NOMO-1 treated with DMSO at 0.1 percent for 48 hours (cell line): ENCODE results near the gene UNC50.

Source experiments
- DNase-seq: peaks from one replicate; lab custom pipeline; 2025; ENCODE audit not compliant: unreplicated experiment; lab: John Stamatoyannopoulos, UW

Gene UNC50

GRCh38 chr2:98608116-98608961, at the start of gene UNC50, which contains the start of gene COA5:
Gene UNC50 (plus strand): TSS chr2:98608589. CDS start chr2:98609760, 1,171 bp downstream.
Gene COA5 (minus strand): TSS chr2:98608512. CDS start chr2:98608405, 107 bp downstream.
- peak; percentile 89 for DNase-seq

GRCh38 chr2:98558852-98559530, 49.4 kb upstream of the UNC50 start:
- no peak for DNase-seq

GRCh38 chr2:98559581-98559980, 48.8 kb upstream of the UNC50 start:
- no peak for DNase-seq

- DNase-seq: no peak
Measured at GRCh38 chr2:98560256-98560771, 48.1 kb upstream of the UNC50 start.

- DNase-seq: no peak
Measured at GRCh38 chr2:98561018-98561417, 47.4 kb upstream of the UNC50 start.

- no peak for DNase-seq
Measured at GRCh38 chr2:98561902-98562695, 46.3 kb upstream of the UNC50 start.

GRCh38 chr2:98563394-98563793, 45.0 kb upstream of the UNC50 start:
- no peak for DNase-seq

- DNase-seq: peak; percentile 46
Measured at GRCh38 chr2:98564541-98565132, 43.8 kb upstream of the UNC50 start.

- no peak for DNase-seq
Measured at GRCh38 chr2:98565286-98565860, 43.0 kb upstream of the UNC50 start.

GRCh38 chr2:98565941-98566340, 42.4 kb upstream of the UNC50 start:
- no peak for DNase-seq

- no peak for DNase-seq
Measured at GRCh38 chr2:98568161-98568956, 40.0 kb upstream of the UNC50 start.

GRCh38 chr2:98569197-98569793, 39.1 kb upstream of the UNC50 start:
- DNase-seq: peak; percentile 11

GRCh38 chr2:98569915-98570314, 38.5 kb upstream of the UNC50 start:
- DNase-seq: no peak

- no peak for DNase-seq
Measured at GRCh38 chr2:98570356-98570755, 38.0 kb upstream of the UNC50 start.

GRCh38 chr2:98571121-98571701, 37.2 kb upstream of the UNC50 start:
- DNase-seq: no peak

GRCh38 chr2:98571796-98572195, 36.6 kb upstream of the UNC50 start:
- no peak for DNase-seq

GRCh38 chr2:98572211-98572610, 36.2 kb upstream of the UNC50 start:
- DNase-seq: no peak

- no peak for DNase-seq
Measured at GRCh38 chr2:98572676-98573075, 35.7 kb upstream of the UNC50 start.

GRCh38 chr2:98573426-98573825, 35.0 kb upstream of the UNC50 start:
- no peak for DNase-seq
